NCI-H146 (cell line): ENCODE measurements around the gene COL5A1.

Experiments used
- DNase-seq: peaks from one replicate; lab custom pipeline; 2025; lab: John Stamatoyannopoulos, UW

The COL5A1 gene

DNA sequence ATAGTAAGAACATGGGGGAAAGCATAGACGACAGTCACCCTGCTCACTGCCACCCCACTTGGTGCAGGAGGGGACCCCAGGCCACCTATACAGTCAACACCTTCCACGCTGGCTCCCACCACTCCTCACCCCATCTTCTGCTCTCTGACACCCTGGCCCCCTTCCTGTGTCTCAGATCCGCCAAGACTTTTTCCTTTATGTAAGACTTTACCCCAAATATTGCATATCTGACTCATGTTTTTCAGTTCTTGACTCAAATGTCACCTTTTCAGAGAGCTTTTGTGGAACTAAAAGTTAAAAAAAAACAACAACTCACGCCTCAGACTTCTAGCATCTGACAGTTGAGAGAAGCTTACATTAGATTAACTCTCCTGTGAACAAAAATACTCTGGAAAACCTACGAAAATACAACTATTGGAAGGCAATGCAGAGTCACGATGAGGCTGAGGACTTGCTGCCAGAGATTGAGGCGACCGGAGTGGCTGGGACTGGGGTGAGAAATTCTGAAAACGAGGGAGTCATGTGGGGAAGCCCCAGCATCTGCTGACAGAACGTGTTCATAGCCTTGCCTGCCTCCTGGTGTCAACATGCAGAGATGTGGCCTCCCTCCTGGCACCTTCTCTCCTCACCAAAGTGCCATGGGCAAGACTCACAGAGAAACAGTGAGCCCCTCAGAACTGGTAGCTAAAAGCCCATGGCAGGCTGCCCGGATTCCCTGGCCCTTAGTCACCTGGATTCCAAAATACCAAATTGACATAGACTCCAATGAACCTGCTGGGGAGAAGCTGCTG is 216.6 kb downstream of the COL5A1 start:
- DNase-seq, result no peak

DNA sequence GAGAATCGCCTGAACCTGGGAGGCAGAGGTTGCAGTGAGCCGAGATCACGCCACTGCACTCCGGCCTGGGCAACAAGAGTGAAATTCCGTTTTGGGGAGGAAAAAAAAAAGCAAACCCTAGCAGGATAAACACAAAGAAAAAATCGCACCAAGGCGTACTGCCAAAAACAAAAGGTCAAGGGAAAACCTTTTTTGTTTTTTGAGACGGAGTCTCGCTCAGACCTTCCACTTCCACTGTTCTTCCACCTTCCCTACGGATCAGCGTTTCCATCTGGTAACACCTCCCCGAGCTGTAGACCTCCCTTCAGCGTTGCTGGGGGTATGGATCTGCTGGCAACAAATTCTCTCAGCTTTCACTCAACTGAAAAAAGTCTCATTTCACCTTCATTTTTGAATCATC is 218.9 kb downstream of the COL5A1 start:
- DNase-seq, result no peak

DNA sequence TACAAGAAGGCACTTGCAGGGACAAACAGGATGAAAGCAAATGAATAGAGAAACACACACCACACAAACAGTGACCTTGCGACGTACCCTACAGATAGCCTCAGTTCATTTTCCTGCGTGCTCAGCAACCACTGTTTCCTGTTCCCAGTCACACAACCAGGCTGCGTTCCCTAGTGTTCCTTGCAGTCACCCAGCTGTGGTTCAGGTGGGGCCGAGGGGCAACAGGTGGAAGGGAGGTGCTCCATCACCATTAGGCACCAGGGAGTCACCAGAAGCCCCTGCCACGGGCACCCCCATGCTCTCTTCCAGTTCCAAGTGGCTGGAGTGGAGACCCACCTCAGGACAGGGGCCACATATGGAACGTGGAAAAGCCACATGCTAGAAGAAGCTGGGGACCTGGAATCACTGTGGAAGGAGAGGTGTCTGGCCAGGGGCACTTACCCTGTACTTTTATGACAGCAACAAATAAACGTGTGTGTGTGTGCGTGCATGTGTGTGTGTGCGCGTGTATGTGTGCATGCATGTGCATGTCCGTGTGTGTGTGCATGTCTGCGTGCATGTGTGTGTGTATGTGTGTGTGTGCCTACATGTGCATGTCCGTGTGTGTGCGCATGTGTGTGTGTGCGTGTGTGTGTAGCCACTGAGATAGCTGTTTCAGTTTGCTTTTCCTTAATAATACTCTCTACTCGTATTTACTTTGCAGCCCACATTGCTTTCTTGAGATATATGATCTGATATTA is 220.2 kb downstream of the COL5A1 start:
- DNase-seq, result no peak

DNA sequence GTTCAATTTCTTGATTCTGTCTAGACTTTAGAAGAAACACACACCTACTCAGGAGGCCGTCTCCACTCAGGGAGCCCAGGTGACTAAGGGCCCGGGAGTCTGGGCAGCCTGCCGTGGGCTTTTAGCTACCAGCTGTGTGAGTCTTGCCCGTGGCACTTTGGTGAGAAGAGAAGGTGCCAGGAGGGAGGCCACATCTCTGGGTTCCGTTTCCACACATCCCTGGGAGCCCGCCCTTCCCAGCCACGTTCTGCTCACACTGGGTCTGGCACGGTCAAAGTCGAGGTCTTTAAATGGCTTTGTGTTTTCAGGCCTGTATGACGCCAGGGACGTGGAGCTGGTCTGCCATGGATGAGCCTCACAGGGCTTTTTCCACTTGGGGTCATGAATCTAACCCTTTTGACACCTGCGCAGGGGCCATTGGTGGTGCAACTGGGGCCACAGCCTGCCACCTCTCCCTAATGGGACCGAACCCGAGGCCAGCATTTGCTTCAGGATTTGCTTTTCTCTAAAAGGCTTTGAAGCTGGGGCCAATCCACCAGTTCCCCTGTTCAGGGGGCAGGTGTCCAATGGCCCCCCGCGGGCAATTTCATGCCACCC is 221.8 kb downstream of the COL5A1 start:
- DNase-seq, result no peak

DNA sequence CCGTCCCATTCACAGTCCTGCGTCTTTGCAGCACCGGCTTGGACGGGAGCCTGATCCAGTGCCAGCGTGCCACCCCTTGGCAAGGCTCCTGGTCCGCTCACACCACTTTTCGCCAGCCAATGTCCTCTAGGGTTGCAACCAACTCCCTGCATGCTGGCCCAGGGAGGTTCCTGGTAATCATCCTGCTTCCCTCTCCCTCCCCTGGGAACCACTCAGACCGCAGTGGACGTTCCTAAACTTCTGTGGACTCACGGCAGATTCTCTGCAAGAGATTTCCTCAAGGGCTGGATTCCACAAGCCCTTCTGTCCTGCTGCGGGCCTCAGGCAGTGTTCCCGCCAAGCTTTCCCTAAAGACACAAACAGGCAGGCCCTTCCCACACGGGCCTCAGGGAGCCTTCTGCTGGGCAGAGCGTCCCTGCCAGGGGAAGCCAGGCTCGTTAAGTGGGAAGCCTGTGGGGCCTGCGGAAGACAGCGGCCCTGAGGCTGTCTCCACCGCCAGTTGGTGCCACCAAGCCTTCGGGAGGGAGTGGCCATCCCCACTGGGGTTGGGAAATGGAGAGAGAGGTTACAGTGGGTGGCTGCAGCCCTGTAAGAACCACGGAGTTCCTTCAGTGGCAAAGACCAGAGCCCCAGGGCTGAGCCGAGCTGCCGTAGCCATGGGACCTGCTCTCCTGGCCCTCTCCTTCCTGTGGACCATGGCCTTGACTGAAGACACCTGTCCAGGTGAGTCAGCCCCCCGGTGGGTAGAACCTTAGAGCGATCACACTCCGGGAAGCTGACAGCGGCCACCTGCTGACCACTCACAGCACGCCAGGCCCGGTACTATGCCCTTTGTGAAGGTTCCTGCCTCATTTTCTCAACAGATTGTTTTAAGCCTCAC is 222.6 kb downstream of the COL5A1 start:
- no peak for DNase-seq

DNA sequence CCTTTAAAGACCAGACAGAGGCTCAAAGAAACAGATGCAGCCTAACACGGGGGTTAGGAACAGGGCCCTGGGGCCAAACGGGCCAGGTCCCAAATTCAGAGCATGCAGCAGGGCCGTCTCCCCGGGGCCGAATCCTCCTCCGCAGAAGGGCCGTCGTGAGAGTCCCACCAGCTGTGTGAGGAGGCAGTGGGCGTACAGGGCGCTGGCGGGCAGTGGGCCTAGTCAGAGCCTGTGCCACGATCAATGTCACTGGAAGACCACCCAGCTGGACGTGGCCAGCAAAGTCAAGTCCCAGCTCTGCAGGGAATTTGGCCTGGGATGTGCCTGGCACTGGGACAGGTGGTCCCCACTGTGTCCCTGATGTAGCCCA is 223.2 kb downstream of the COL5A1 start:
- DNase-seq, result no peak

DNA sequence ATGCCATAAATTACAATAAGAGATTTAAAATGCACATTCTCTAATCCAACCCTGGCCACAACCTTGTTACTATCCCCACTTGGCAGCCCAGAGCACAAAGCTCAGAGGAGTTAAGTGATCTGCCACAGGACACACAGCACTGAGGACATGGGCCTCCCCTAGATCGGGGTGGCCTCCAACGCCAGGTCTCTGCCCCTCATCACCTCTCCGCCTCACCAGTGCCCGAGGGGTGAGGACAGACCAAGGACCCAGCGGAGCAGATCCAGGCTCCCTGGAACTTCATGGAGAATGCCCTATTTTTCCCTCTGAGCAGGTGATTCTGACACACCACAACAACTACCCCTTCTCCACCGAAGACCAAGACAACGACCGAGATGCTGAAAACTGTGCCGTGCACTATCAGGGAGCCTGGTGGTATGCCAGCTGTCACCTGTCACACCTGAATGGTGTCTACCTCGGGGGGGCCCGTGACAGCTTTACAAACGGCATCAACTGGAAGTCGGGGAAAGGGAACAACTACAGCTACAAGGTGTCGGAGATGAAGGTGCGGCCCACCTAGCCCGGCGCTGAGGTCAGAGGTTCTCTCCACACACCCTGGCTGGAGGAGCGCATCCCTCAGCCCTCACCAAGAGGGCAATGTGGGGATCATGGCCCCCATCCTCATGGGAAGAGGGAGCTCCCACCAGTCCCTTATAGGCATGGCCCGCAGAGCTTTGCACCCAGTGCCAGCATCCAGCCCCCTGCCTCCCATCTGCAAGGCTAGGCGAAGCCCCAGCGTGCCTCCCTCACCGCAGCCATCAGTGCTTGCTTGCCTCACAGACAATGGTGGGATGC is 226.5 kb downstream of the COL5A1 start:
- no peak for DNase-seq

DNA sequence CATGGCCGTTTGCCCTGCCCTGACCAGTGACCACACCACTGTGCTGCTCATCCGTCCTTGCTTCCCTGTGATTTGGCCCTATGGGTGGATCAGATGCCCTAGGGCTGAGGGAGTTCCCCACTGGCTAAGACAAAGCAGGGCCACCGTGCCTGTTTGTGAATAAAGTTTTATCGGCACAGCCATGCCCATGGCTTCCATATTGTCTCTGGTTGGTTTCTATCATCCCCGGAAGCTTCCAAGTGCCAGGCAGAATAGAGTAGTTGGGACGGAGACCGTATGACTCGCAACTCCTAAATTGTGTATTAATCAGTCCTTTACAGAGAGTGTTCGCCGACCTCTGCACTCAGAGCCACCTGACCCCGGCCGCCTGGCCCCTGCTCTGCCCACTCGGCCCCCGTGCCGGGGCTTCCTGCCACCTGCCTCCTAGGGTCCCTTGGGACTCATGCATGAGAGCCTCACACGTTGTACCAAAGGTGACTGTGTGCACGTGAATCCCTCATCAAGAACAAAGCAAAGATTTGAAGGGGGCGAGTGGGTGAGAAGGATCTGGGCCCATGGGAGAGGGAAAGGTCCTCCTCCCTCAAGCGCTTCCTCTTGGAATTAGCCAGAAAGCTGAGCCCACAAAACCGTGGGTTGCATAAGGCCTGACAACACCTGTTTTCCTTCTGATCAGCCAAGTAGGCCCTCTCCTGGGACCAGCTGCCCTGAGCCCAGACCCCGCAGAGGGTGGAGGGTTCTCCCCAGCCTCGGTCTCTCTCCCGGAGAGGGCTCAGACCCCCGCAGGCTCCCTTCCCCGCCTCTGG is 227.3 kb downstream of the COL5A1 start:
- DNase-seq, result no peak

DNA sequence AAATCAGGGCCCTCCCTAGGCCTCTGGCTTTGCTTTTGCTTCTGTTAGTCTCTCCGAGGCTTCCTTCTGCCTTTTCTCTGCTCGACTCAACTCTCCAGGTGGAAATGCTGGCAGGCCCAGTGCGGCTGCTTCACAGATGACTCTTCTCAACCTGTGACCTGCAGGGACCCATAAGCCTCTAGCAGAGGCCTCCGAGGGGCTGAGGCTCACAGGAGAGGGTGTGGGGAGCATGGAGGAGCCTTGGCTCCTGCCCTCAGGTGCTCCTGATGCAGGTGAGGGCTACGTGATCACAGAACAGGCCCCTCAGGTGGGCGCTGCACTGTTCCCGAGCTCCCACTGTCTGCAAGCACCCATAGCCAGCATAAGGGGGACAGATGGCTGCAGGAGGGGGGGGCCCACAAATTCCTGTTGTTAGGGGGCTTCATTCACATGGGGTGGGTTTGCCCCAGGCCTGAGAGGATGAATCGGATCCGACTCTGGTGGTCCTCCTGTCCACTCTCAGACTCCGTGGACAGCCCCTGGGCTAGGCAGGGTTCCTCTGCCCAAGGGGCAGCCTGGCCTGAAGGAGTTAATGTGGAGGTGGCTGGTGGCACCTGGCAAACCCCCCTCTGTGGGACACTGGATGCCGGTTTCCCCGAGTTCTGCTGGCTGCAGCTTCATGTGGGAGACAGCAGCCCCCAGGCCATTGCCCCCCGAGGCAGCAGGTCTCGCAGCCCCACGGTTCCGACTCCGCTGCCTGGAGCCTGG is 228.1 kb downstream of the COL5A1 start:
- no peak for DNase-seq

DNA sequence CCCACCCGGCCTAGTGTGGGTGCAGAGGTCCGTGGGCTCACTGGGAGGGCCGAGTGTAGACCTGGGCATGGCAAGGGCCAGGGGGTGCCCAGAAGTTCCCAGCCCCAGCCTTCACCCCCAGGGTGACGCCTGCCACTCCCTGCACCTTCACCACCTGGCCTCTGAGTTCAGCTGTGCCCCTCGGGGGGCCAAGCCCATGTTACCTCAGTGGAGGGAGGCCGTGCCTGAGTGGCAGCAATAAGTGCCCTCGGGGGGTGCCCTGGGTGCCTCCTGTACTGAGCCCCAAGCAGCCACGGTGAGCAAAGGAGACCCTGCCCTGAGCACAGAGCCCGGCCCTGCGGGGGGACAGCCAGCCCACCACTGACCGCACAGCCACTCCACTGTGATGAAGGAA is 228.7 kb downstream of the COL5A1 start:
- DNase-seq, result no peak

DNA sequence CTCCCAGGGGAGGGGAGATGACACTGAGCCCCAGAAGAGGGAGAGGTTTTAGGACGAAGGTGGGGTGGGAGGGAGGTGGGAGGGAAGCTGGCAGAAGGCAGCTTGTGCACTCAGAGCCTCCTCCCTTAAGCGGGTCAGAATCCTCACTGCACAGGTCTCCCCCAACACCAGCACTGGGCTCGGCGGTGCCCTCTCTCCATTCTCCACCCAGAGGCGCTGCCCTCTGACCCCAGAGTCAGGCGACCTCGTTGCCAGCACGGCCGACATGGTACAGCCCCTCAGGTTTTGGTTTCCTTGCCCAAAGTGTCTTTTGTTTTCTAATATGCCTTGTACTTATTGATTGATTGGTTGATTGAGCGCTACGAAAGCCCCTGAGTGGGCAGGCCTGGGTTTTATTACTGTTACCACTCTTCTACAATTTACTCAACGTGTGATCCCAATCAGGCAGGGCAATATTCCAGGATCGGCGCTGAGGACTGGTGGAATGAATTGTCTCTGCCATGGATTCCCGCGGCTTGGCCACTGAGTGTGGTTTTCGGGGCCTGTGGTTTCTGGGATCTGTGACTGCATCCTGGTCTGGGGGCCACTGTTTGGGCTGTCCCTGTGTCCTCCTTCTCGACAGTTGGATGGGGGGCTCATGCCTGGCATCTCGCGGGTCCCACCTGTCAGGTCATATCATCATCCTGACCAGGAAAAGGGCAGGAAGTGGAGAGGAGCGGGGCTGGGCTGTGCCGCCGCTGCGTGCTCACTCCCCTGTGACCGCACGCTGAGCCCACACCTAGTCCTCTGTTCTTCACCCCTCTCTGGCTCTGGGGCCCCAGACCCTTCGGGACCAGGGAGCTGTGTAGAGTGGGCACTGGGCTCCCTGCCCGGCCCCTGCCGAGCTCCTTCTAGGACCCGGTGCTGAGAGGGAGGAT is 229.4 kb downstream of the COL5A1 start:
- no peak for DNase-seq

DNA sequence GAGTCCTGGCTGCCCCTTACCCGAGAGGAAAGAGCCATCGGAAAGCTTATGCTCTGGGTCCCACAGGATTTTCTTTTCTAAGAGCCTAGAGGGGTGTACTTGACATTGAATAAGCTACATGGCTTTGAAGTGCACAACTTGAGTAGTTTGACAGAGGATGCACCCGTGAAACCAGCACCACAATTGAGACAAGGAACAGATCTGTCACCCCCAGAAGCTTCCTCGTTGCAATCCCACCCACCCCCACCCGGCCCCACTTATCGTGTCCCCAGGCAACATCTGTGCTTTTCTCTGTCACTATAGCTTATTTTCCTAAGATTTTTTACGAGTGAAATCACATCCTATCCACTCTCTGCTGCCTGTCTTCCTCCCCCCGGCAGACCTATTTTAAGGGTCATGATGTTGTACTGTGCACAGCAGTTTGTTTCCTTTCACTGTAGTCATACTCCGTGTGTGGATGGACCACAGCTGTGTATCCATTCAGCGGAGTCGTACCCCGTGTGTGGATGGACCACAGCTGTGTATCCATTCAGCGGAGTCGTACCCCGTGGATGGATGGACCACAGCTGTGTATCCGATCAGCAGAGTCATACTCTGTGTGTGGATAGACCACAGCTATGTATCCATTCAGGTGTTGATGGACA is 230.2 kb downstream of the COL5A1 start:
- DNase-seq, result no peak

DNA sequence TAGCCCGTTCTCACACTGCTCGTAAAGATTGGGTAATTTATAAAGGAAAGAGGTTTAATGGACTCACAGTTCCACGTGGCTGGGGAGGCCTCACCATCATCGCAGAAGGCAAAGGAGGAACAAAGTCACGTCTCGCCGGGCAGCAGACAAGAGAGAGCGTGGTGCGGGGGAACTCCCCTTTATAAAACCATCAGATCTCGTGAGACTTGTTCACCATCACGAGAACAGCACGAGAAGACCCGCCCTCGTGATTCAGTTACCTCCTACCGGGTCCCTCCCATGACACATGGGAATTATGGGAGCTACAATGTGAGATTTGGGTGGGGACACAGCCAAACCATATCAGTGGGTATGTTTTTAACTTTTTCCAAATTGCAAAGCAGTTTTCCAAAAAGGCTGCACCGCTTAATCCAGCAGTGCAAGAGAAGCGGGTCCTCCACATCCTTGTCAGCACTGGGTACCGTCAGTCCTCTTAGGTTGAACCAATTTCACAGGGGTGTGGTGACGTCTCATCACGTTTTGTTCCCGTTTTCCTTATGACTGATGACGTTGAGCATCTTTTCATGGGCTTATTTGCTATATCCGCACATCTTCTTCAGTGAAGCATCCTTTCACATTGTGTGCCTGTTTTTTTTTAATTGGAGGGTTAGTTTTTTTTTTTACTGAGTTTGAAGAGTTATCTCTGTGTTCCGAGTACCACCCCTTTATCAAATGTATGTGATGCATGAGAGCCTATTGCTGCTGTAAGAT is 231.1 kb downstream of the COL5A1 start:
- no peak for DNase-seq

DNA sequence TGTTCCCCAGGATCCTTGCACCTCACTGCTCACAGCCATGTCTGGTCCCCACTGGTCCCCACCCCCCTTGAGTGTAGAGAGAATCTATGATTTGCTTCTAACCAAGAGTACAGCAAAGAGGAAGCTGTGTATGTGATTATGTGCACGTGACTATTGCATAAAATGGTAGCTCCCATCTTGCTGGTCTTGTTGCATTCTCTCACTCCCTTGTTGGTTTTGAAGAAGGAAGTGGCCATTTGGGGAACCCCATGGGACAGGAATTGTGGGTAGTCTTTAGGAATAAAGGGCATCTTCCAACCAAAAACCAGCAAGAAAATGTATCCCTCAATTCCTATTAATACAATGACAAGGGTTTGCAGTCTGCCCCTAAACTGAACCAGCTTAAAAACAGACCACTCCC is 233.8 kb downstream of the COL5A1 start:
- no peak for DNase-seq

DNA sequence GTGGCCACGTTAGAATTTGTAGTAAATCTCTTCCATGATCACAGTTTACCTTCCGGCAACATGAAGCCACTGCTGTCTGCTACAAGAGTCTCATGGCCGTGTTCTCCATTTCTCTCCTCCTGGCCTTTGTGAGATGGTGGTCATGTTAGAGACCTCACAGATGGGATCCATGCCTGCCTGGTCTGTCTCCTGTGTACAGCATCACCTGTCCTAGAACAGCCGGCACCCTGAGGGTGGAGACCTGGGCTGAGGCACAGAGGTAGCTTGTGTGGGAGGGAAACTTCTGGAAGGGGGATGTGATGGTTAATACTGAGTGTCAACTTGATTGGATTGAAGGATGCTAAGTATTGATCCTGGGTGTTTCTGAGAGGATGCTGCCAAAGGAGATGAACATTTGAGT is 235.9 kb downstream of the COL5A1 start:
- no peak for DNase-seq

DNA sequence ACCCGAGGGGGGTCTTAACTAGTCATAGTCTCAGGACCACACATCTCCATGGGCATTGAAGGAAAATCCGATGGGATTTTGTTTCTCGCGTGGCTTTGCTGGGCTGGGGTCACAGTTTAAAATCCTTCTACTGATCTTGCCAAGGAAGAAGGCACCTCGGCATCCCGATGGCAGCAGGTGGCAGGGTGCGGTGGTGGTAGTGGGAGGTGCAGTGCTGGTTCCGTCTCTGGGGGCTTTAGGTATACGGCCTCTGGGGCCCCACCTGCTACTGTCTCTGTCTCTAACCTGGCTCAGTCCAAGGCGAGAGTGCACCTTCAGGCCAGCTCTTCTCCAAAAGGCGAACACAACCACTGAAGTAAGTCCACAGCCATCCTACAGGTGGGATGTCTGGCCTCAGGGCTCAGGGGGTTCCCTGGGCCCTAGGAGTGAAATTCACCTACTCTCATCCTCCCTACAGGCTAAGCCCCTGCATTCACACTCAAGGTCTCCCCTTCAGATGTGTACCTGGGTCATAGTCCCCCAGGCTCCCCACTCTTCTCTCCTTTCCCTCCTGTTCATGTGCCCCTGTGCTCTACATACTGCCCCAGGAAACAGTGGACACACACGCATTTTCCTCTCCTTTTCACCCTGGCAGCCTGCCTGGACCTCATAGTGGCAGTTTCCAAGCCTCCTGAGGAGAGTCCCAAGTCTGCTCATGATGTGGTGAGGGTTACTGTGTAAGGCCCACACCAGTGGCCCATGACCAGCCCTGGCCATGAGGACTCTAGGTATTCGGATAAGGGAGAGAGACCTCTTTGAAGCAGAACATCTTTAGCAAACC is 238.3 kb downstream of the COL5A1 start:
- DNase-seq, result no peak
